ENCODE results near the gene RNF11. TPM values are rescaled to one million over a fixed set of nuclear protein-coding genes. Genes with fewer than 3 reads are reported as not detected.

RNF11 gene
- total RNA-seq, 1 donor from 2014 or later: 87.3 TPM

GRCh38 chr1:51283979-51284378, 47.9 kb downstream of the RNF11 start:
- Histone ChIP-seq H3K36me3 (ENCODE audit: control insufficient read depth, insufficient read depth, low read length) (no peaks in the 10 kb centered on the region), H3K27me3 (ENCODE audit: control insufficient read depth, insufficient read depth, low read length) (no peaks in the 10 kb centered on the region), H3K4me3 (ENCODE audit: low read depth, low read length) (no peak overlapping the region)
- no peak for TF ChIP-seq CTCF (IDR thresholded peaks at IDR 0.05; ENCODE audit: insufficient read depth, low read length, poor library complexity, severe bottlenecking)
- no peak for DNase-seq (ENCODE audit: low read depth)

GRCh38 chr1:51284487-51284954, 48.4 kb downstream of the RNF11 start:
- no peak overlapping the region for H3K4me3 ChIP-seq (ENCODE audit: low read depth, low read length)
- H3K27me3 ChIP-seq (ENCODE audit: control insufficient read depth, insufficient read depth, low read length): no peaks in the 10 kb centered on the region
- no peak for TF ChIP-seq CTCF (IDR thresholded peaks at IDR 0.05; ENCODE audit: insufficient read depth, low read length, poor library complexity, severe bottlenecking)
- no peaks in the 10 kb centered on the region for H3K36me3 ChIP-seq (ENCODE audit: control insufficient read depth, insufficient read depth, low read length)
- DNase-seq (ENCODE audit: low read depth): no peak

GRCh38 chr1:51285055-51285454, 49.0 kb downstream of the RNF11 start:
- no peaks in the 10 kb centered on the region for H3K27me3 ChIP-seq (ENCODE audit: control insufficient read depth, insufficient read depth, low read length)
- no peak for TF ChIP-seq CTCF (IDR thresholded peaks at IDR 0.05; ENCODE audit: insufficient read depth, low read length, poor library complexity, severe bottlenecking)
- no peaks in the 10 kb centered on the region for H3K36me3 ChIP-seq (ENCODE audit: control insufficient read depth, insufficient read depth, low read length)
- H3K4me3 ChIP-seq (ENCODE audit: low read depth, low read length): no peak overlapping the region
- no peak for DNase-seq (ENCODE audit: low read depth)

- DNase-seq (ENCODE audit: low read depth): no peak
- no peak overlapping the region for H3K4me3 ChIP-seq (ENCODE audit: low read depth, low read length)
- H3K27me3 ChIP-seq (ENCODE audit: control insufficient read depth, insufficient read depth, low read length): no peaks in the 10 kb centered on the region
- no peak for TF ChIP-seq CTCF (IDR thresholded peaks at IDR 0.05; ENCODE audit: insufficient read depth, low read length, poor library complexity, severe bottlenecking)
- H3K36me3 ChIP-seq (ENCODE audit: control insufficient read depth, insufficient read depth, low read length): peaks cover 2% of the 10 kb centered on the region
These were observed 51.9 kb downstream of the RNF11 start for GRCh38 chr1:51287966-51288365.

- Histone ChIP-seq H3K4me3 (ENCODE audit: low read depth, low read length) (no peak overlapping the region), H3K27me3 (ENCODE audit: control insufficient read depth, insufficient read depth, low read length) (no peaks in the 10 kb centered on the region), H3K36me3 (ENCODE audit: control insufficient read depth, insufficient read depth, low read length) (peaks cover 2% of the 10 kb centered on the region)
- no peak for TF ChIP-seq CTCF (IDR thresholded peaks at IDR 0.05; ENCODE audit: insufficient read depth, low read length, poor library complexity, severe bottlenecking)
- DNase-seq (ENCODE audit: low read depth): no peak
These were observed 52.5 kb downstream of the RNF11 start for GRCh38 chr1:51288578-51288977.

GRCh38 chr1:51289676-51290488, 53.8 kb downstream of the RNF11 start:
- no peak for DNase-seq (ENCODE audit: low read depth)
- TF ChIP-seq CTCF (IDR thresholded peaks at IDR 0.05; ENCODE audit: insufficient read depth, low read length, poor library complexity, severe bottlenecking): no peak
- peaks cover 2% of the 10 kb centered on the region for H3K36me3 ChIP-seq (ENCODE audit: control insufficient read depth, insufficient read depth, low read length)
- no peak overlapping the region for H3K4me3 ChIP-seq (ENCODE audit: low read depth, low read length)
- H3K27me3 ChIP-seq (ENCODE audit: control insufficient read depth, insufficient read depth, low read length): no peaks in the 10 kb centered on the region

Data from kidney epithelial cell (primary cell).